ENCODE data around the gene TSHZ2.

DNA sequence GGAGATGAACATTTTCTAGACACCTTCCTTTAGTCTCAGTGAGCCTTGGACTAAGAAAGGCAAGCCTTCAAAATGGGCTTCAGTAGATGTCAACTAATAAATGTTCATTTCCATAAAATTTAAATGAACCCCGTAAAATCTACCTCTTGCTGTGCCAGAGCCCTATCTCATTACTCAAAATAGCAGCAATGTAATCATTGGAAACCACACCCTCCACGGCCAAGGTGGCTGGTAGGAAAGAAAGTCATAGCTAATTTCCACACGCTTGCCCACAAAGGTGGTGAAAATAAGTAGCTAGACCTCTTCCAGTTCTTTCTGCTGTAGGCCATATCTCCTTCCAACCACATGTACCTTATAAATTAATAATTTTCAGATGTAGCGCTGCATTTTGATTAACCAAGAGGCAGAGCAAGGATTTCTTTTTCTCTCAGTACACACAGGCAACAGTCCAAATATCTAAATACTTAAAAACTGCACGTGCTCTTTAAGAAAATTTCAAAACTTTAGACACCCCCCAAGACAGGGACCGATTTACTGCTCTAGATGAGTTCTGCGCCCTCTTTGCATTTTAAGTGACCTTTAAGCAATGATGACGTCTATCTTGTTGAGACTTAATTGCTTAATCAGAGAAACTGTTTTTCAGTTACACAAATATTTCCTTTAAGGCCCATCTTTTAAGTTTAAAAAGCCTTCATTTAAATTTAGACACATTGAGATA is 330.7 kb downstream of the TSHZ2 start:
- TF ChIP-seq, protein P1, sequence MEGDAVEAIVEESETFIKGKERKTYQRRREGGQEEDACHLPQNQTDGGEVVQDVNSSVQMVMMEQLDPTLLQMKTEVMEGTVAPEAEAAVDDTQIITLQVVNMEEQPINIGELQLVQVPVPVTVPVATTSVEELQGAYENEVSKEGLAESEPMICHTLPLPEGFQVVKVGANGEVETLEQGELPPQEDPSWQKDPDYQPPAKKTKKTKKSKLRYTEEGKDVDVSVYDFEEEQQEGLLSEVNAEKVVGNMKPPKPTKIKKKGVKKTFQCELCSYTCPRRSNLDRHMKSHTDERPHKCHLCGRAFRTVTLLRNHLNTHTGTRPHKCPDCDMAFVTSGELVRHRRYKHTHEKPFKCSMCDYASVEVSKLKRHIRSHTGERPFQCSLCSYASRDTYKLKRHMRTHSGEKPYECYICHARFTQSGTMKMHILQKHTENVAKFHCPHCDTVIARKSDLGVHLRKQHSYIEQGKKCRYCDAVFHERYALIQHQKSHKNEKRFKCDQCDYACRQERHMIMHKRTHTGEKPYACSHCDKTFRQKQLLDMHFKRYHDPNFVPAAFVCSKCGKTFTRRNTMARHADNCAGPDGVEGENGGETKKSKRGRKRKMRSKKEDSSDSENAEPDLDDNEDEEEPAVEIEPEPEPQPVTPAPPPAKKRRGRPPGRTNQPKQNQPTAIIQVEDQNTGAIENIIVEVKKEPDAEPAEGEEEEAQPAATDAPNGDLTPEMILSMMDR (IDR thresholded peaks at IDR 0.05), result no peak
- TF ChIP-seq POLR2A (IDR thresholded peaks at IDR 0.05), result no peak

Data from testis (tissue), 2 donors.